Epithelial cell of prostate (primary cell): ENCODE measurements around the gene PPM1M.

Experiments used
- DNase-seq: peaks from one replicate; pipeline ENCODE4 v3.0.0-alpha.2; 2011; ENCODE audit warnings: low read depth, low spot score
- H3K27ac ChIP-seq: fragments of 450-650 bp; 2 replicates; pipeline ENCODE4 v1.5.1; 2017; ENCODE audit warnings: mild to moderate bottlenecking

PPM1M gene

GRCh38 chr3:52213901-52214300 lies 31.7 kb upstream of the PPM1M start:
- H3K27ac ChIP-seq, result no peak overlapping the region
- DNase-seq, result no peak

GRCh38 chr3:52215351-52215750 lies 30.2 kb upstream of the PPM1M start:
- no peak overlapping the region for H3K27ac ChIP-seq

GRCh38 chr3:52216585-52217408 lies 28.8 kb upstream of the PPM1M start:
- peak overlapping the region; percentile 98 for H3K27ac ChIP-seq
- DNase-seq, result peak; percentile 89

More at GRCh38 chr3:52215351-52215750, 30.2 kb upstream of the PPM1M start:
- no peak for DNase-seq

- H3K27ac ChIP-seq, result peak overlapping the region; percentile 98
- DNase-seq, result no peak
These were observed 28.2 kb upstream of the PPM1M start for GRCh38 chr3:52217409-52217805.

- DNase-seq, result no peak
- peak overlapping the region; percentile 98 for H3K27ac ChIP-seq
These were observed 27.5 kb upstream of the PPM1M start for GRCh38 chr3:52218026-52218425.

- H3K27ac ChIP-seq, result peak overlapping the region; percentile 98
These were observed 27.1 kb upstream of the PPM1M start for GRCh38 chr3:52218454-52218853.

GRCh38 chr3:52218937-52219650 lies 26.5 kb upstream of the PPM1M start:
- H3K27ac ChIP-seq, result peak overlapping the region; percentile 98
- no peak for DNase-seq

More at GRCh38 chr3:52218454-52218853, 27.1 kb upstream of the PPM1M start:
- DNase-seq, result no peak

GRCh38 chr3:52220380-52221026 lies 25.1 kb upstream of the PPM1M start:
- no peak overlapping the region for H3K27ac ChIP-seq
- DNase-seq, result no peak

- H3K27ac ChIP-seq, result no peak overlapping the region
- DNase-seq, result no peak
These were observed 24.4 kb upstream of the PPM1M start for GRCh38 chr3:52221141-52221562.

GRCh38 chr3:52221563-52222318 lies 23.8 kb upstream of the PPM1M start:
- DNase-seq, result no peak
- no peak overlapping the region for H3K27ac ChIP-seq

GRCh38 chr3:52222319-52223221 lies 23.0 kb upstream of the PPM1M start:
- DNase-seq, result no peak
- no peak overlapping the region for H3K27ac ChIP-seq

GRCh38 chr3:52223449-52224408 lies 21.8 kb upstream of the PPM1M start:
- H3K27ac ChIP-seq, result no peak overlapping the region
- no peak for DNase-seq

- no peak for DNase-seq
- H3K27ac ChIP-seq, result no peak within 1 kb of the TSS
These were observed 19.9 kb upstream of the PPM1M start, which contains the start of gene TLR9 for GRCh38 chr3:52225452-52226228. TSS of gene TLR9 (minus strand) at chr3:52225645. CDS start at chr3:52225529, 116 bp downstream.

- no peak for DNase-seq
- H3K27ac ChIP-seq, result no peak overlapping the region
These were observed 19.2 kb upstream of the PPM1M start for GRCh38 chr3:52226229-52226817.

- no peak for DNase-seq
- no peak overlapping the region for H3K27ac ChIP-seq
These were observed 18.4 kb upstream of the PPM1M start for GRCh38 chr3:52227117-52227516.

- DNase-seq, result no peak
- H3K27ac ChIP-seq, result no peak overlapping the region
These were observed 17.8 kb upstream of the PPM1M start for GRCh38 chr3:52227766-52228165.

GRCh38 chr3:52228266-52228665 lies 17.3 kb upstream of the PPM1M start:
- no peak for DNase-seq
- no peak overlapping the region for H3K27ac ChIP-seq
